ENCODE data around the gene LRP2. TPM values are rescaled to one million over a fixed set of nuclear protein-coding genes. Genes with fewer than 3 reads are reported as not detected.

The LRP2 gene
- total RNA-seq, 3 donors from 2014 or later (not counting 1 experiment from before 2014, with no cell fraction given) = not detected

DNA sequence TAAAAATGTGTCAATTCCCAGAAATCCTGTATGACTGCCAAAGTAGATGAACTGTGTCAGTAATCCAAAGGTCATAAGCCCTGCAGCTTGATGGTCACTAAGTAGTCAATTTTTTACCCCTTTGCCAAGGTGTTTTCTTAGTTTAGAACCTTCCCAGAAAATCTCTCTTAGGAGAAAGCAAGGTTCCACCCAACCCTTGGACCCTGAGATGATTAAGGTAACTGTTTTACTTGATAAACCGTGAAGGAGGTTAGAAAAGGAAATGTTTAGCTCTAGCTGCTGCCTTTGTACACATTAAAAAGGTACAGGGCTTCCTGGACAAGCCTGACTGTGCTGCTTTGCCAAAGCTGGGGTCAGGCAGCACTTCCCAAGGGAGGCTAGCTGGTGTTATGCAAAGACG, 24.4 kb upstream of the LRP2 start:
- DNase-seq (no peak), ATAC-seq (no peak)
- H3K36me3 ChIP-seq (ENCODE audit: control insufficient read depth, insufficient read depth, low read length) = no peaks in the 10 kb centered on the region
- Mint-ChIP-seq H3K27ac (no peak overlapping the region), H3K36me3 (no peaks in the 10 kb centered on the region), H3K27me3 (ENCODE audit: low read depth in 2 of 2) (peaks cover 17 to 50% of the 10 kb centered on the region in 2 donors), H3K9me3 (peaks cover 0 to 2% of the 10 kb centered on the region in 2 donors), H3K4me1 (no peaks in the 10 kb centered on the region), H3K4me3 (no peak overlapping the region)
- no peak overlapping the region for H3K4me3 ChIP-seq (ENCODE audit: low read length)
- H3K27me3 ChIP-seq (ENCODE audit: control insufficient read depth, insufficient read depth, low read length) = peaks cover 4% of the 10 kb centered on the region
- TF ChIP-seq, protein P1, sequence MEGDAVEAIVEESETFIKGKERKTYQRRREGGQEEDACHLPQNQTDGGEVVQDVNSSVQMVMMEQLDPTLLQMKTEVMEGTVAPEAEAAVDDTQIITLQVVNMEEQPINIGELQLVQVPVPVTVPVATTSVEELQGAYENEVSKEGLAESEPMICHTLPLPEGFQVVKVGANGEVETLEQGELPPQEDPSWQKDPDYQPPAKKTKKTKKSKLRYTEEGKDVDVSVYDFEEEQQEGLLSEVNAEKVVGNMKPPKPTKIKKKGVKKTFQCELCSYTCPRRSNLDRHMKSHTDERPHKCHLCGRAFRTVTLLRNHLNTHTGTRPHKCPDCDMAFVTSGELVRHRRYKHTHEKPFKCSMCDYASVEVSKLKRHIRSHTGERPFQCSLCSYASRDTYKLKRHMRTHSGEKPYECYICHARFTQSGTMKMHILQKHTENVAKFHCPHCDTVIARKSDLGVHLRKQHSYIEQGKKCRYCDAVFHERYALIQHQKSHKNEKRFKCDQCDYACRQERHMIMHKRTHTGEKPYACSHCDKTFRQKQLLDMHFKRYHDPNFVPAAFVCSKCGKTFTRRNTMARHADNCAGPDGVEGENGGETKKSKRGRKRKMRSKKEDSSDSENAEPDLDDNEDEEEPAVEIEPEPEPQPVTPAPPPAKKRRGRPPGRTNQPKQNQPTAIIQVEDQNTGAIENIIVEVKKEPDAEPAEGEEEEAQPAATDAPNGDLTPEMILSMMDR (IDR thresholded peaks at IDR 0.05) = no peak
- WGBS (ENCODE audit: insufficient coverage) = 28% methylated on average over 2 of the region's 2 CpGs
- H3K9me3 ChIP-seq (ENCODE audit: control insufficient read depth, insufficient read depth, low read length) = no peaks in the 10 kb centered on the region
- H3K27ac ChIP-seq (ENCODE audit: low read length) = no peak overlapping the region
- intact Hi-C loops (cut with micrococcal nuclease) = no loop called here
- H3K4me1 ChIP-seq (ENCODE audit: control insufficient read depth, insufficient read depth, low read length) = no peaks in the 10 kb centered on the region

- intact Hi-C loops (cut with micrococcal nuclease) = no loop called here
- no peaks in the 10 kb centered on the region for H3K4me1 Mint-ChIP-seq
- H3K27ac ChIP-seq (ENCODE audit: low read length) = no peak overlapping the region
- H3K9me3 ChIP-seq (ENCODE audit: control insufficient read depth, insufficient read depth, low read length) = no peaks in the 10 kb centered on the region
- peaks cover 0 to 2% of the 10 kb centered on the region in 2 donors for H3K9me3 Mint-ChIP-seq
- no peaks in the 10 kb centered on the region for H3K36me3 Mint-ChIP-seq
- DNase-seq (no peak), ATAC-seq (no peak)
- H3K27ac Mint-ChIP-seq = no peak overlapping the region
- no peaks in the 10 kb centered on the region for H3K36me3 ChIP-seq (ENCODE audit: control insufficient read depth, insufficient read depth, low read length)
- no peaks in the 10 kb centered on the region for H3K4me1 ChIP-seq (ENCODE audit: control insufficient read depth, insufficient read depth, low read length)
- WGBS (ENCODE audit: insufficient coverage) = 100% methylated on average over 2 of the region's 6 CpGs
- TF ChIP-seq, protein P1 (IDR thresholded peaks at IDR 0.05) = no peak
- H3K4me3 ChIP-seq (ENCODE audit: low read length) = no peak overlapping the region
- H3K27me3 ChIP-seq (ENCODE audit: control insufficient read depth, insufficient read depth, low read length) = peaks cover 4% of the 10 kb centered on the region
- no peak overlapping the region for H3K4me3 Mint-ChIP-seq
- H3K27me3 Mint-ChIP-seq (ENCODE audit: low read depth in 2 of 2) = peaks cover 17 to 61% of the 10 kb centered on the region in 2 donors
Measured at GRCh38 chr2:169384816-169385215, 22.5 kb upstream of the LRP2 start.

DNA sequence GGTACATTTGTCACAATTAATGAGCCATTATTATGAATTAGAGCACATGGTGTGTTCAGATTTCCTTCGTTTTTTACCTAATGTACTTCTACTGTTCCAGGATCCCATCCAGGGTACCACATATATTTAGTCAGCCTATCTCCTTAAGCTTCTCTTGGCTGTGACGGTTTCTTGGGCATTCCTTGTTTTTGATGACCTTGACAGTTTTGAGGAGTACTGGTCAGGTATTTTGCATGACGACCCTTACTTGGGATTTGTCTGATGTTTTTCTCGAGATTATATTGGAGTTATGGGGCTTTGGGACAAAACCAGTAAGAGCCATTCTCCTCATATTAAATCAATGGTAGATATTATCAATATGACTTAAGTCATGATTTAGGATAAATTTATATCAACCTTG, 10.2 kb upstream of the LRP2 start:
- Mint-ChIP-seq H3K36me3 (no peaks in the 10 kb centered on the region), H3K27ac (no peak overlapping the region), H3K4me3 (no peak overlapping the region), H3K9me3 (no peaks in the 10 kb centered on the region), H3K27me3 (ENCODE audit: low read depth in 2 of 2) (peaks cover 18 to 62% of the 10 kb centered on the region in 2 donors), H3K4me1 (no peaks in the 10 kb centered on the region)
- H3K4me1 ChIP-seq (ENCODE audit: control insufficient read depth, insufficient read depth, low read length) = no peaks in the 10 kb centered on the region
- TF ChIP-seq, protein P1 (IDR thresholded peaks at IDR 0.05) = no peak
- 82% methylated on average over 3 of the region's 4 CpGs for WGBS (ENCODE audit: insufficient coverage)
- no peaks in the 10 kb centered on the region for H3K9me3 ChIP-seq (ENCODE audit: control insufficient read depth, insufficient read depth, low read length)
- H3K27ac ChIP-seq (ENCODE audit: low read length) = no peak overlapping the region
- H3K27me3 ChIP-seq (ENCODE audit: control insufficient read depth, insufficient read depth, low read length) = no peaks in the 10 kb centered on the region
- DNase-seq = no peak
- ATAC-seq = no peak
- no peak overlapping the region for H3K4me3 ChIP-seq (ENCODE audit: low read length)
- no peaks in the 10 kb centered on the region for H3K36me3 ChIP-seq (ENCODE audit: control insufficient read depth, insufficient read depth, low read length)
- intact Hi-C loops (cut with micrococcal nuclease) = no loop called here

- H3K27ac Mint-ChIP-seq = no peak overlapping the region
- no peak for ATAC-seq
- TF ChIP-seq, protein P1 (IDR thresholded peaks at IDR 0.05) = no peak
- no peaks in the 10 kb centered on the region for H3K9me3 Mint-ChIP-seq
- peaks cover 37 to 40% of the 10 kb centered on the region in 2 donors for H3K27me3 Mint-ChIP-seq (ENCODE audit: low read depth in 2 of 2)
- H3K36me3 Mint-ChIP-seq = no peaks in the 10 kb centered on the region
- Histone ChIP-seq H3K27ac (ENCODE audit: low read length) (no peak overlapping the region), H3K4me1 (ENCODE audit: control insufficient read depth, insufficient read depth, low read length) (peaks cover 32% of the 10 kb centered on the region), H3K4me3 (ENCODE audit: low read length) (no peak overlapping the region), H3K36me3 (ENCODE audit: control insufficient read depth, insufficient read depth, low read length) (no peaks in the 10 kb centered on the region), H3K27me3 (ENCODE audit: control insufficient read depth, insufficient read depth, low read length) (peaks cover 18% of the 10 kb centered on the region), H3K9me3 (ENCODE audit: control insufficient read depth, insufficient read depth, low read length) (no peaks in the 10 kb centered on the region)
- no peak for DNase-seq
- intact Hi-C loops (cut with micrococcal nuclease) = no loop called here
- H3K4me3 Mint-ChIP-seq = no peak overlapping the region
- peaks cover 34 to 42% of the 10 kb centered on the region in 2 donors for H3K4me1 Mint-ChIP-seq
Measured at GRCh38 chr2:169366066-169366465, 3.7 kb upstream of the LRP2 start.

Data from natural killer cell (primary cell).